IPS-NIHi7 (cell line): ENCODE data around the gene KCNJ12.
"Not testable (repeated sequence)": the region's sequence is repeated elsewhere in the genome, so short reads cannot be mapped to it uniquely, and the experiment has no call there.

Source experiments
- DNase-seq: peaks from one replicate; pipeline ENCODE4 v3.0.0; 2012; ENCODE audit warnings: mixed read lengths; ENCODE audit errors: extremely low spot score

The KCNJ12 gene

GRCh38 chr17:21349358-21350050, 26.7 kb upstream of the KCNJ12 start:
- not testable (repeated sequence) for DNase-seq

- DNase-seq = not testable (repeated sequence)
Measured at GRCh38 chr17:21350495-21350894, 25.7 kb upstream of the KCNJ12 start.

- no peak for DNase-seq
Measured at GRCh38 chr17:21351366-21352065, 24.6 kb upstream of the KCNJ12 start.

GRCh38 chr17:21352221-21352980, 23.8 kb upstream of the KCNJ12 start:
- no peak for DNase-seq

- DNase-seq = no peak
Measured at GRCh38 chr17:21352981-21353265, 23.2 kb upstream of the KCNJ12 start.

- DNase-seq = no peak
Measured at GRCh38 chr17:21353326-21354010, 22.7 kb upstream of the KCNJ12 start.

- DNase-seq = no peak
Measured at GRCh38 chr17:21354796-21355385, 21.3 kb upstream of the KCNJ12 start.

- no peak for DNase-seq
Measured at GRCh38 chr17:21355586-21355985, 20.6 kb upstream of the KCNJ12 start.

GRCh38 chr17:21356537-21357127, 19.5 kb upstream of the KCNJ12 start:
- DNase-seq = no peak

- DNase-seq = no peak
Measured at GRCh38 chr17:21357281-21357680, 18.9 kb upstream of the KCNJ12 start.

GRCh38 chr17:21357696-21358656, 18.2 kb upstream of the KCNJ12 start:
- DNase-seq = no peak

GRCh38 chr17:21358682-21359482, 17.3 kb upstream of the KCNJ12 start:
- DNase-seq = no peak

GRCh38 chr17:21359483-21359840, 16.7 kb upstream of the KCNJ12 start:
- no peak for DNase-seq

- no peak for DNase-seq
Measured at GRCh38 chr17:21360048-21360447, 16.1 kb upstream of the KCNJ12 start.

- no peak for DNase-seq
Measured at GRCh38 chr17:21361020-21361809, 14.9 kb upstream of the KCNJ12 start.

- no peak for DNase-seq
Measured at GRCh38 chr17:21362331-21362931, 13.7 kb upstream of the KCNJ12 start.

GRCh38 chr17:21363776-21364642, 12.1 kb upstream of the KCNJ12 start:
- DNase-seq = no peak
